Left lobe of liver (tissue), 2 donors: ENCODE measurements around the gene WSCD1. TPM values are rescaled to one million over a fixed set of nuclear protein-coding genes. Genes with fewer than 3 reads are reported as not detected.

Experiments
- ATAC-seq: fragments of 200-7000 bp; cut with Tn5 transposase; one replicate; pipeline ENCODE4 v1.9.1; 2020; ENCODE audit warnings: mild to moderate bottlenecking, moderate library complexity
- DNase-seq: peaks from one replicate; pipeline ENCODE4 v3.0.0-alpha.2; 2020; ENCODE audit warnings: low spot score
- total RNA-seq: library from RNA; stranded (reverse); gene quantifications from one replicate; pipeline ENCODE4 v1.2.1, GENCODE V29; 2021
- donor health status: DM: no; HTN: no; CAD: no; lungs with moderate emphysema.
- donor health status: DM: no; HTN: yes; CAD: no.

WSCD1 gene
- total RNA-seq, 1 donor from 2014 or later = 2.9 TPM

GRCh38 chr17:6104956-6105648, 34.9 kb downstream of the WSCD1 start:
- DNase-seq = peak; percentile 39
- ATAC-seq = no peak

GRCh38 chr17:6105649-6106007, 35.4 kb downstream of the WSCD1 start:
- ATAC-seq = no peak
- DNase-seq = no peak

DNA sequence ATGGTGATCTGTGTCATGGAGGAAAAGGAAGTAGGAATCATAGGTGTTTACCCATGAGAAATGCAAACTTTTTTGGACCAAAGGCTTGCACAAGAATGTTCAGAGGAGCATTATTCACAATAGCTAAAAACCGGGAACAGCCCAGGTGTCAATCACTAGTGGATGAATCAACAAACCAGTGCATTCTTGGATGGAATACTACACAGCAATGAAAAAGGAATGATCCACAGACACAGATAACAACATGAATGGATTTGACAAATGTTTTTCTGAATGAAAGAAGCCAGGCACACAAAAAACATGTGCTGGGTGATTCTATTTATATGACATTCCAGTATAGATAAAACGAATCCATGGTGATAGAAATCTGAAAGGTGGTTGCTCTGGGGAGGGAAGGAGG, 36.0 kb downstream of the WSCD1 start:
- DNase-seq (no peak), ATAC-seq (no peak)

- ATAC-seq = no peak
These were observed 37.6 kb downstream of the WSCD1 start for GRCh38 chr17:6107791-6108190.

DNA sequence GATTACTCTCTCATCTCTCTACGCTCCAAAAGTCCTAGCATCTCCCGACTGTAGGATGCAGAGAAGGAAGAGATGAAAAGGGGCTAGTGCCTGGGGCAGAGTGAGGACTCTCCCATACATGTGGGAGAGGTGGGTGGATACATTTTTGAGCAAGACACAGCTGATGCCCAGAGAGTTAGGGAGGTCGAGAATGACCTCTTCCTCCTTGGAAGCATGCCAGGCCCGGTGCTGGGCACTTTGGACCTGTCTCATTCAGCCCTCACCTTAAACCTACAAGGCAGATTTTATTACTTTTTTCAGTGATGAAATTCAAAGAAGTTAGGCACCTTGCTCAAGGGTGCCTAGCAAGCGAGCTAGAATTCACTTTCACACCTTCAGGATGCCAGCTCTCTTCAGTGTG, 38.2 kb downstream of the WSCD1 start:
- ATAC-seq (no peak), DNase-seq (peak; percentile 23)

More at GRCh38 chr17:6107791-6108190, 37.6 kb downstream of the WSCD1 start:
- peak; percentile 18 for DNase-seq

DNA sequence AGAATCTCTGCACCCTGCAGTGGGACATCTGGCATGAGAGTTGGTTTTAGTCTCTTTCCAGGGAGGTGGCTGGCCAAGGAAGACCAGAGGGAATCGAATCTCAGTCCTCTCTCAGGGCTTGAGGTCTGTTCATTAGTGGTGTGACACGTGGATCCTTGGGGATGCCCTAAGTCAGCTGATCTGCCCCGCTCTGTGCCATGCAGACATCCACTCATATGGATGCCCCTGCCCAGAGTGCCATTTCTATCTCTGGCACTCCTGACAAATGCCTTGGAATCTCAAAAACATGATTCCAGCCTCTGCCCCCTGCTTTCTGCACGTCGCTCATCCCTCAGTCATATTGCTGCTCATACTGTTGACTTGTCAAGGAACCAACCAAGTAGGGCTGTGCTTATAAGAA, 38.8 kb downstream of the WSCD1 start:
- DNase-seq (peak; percentile 19), ATAC-seq (no peak)

DNA sequence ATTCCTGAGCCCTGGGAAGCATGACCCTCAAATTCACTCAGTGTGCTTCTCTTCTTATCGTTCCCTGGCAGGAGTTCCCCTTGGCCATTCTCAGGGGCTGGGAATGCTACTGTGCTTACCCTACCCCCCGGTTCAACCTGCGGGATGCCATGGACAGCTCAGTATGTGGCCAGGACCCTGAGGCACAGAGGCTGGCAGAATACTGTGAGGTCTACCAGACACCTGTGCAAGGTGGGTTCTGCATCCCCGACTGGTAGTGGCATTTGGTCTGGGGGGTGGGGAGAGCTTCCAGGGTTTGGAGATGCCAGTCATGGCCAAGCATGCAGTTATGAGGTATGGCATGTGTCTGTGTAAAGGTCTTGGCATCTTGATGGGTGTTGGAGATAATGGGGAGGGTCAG, 39.4 kb downstream of the WSCD1 start:
- no peak for ATAC-seq
- DNase-seq = peak; percentile 27

DNA sequence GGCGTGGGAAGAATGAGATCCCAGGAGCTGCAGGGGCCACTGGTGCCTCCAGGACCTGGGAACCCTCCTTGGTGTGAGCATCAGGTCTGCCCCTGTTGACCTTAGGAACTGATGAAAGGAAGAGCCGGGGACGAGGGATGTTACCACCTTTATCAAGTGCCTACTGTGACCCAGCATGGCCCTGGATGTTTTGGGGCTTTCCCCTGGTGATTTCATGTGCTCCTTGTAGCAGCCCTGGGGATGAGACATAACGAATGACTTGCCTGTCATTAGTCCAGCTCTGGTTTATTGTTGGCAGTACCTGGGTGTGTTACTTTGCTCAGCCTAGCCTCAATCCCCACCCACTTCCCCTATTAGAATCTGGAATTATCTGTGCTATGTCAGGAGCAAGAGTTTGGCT, 39.9 kb downstream of the WSCD1 start:
- ATAC-seq (no peak), DNase-seq (peak; percentile 32)

- peak; percentile 19 for DNase-seq
- no peak for ATAC-seq
These were observed 40.4 kb downstream of the WSCD1 start for GRCh38 chr17:6110592-6110991.

- peak; percentile 40 for DNase-seq
- ATAC-seq = no peak
These were observed 50.2 kb downstream of the WSCD1 start for GRCh38 chr17:6120351-6120750.

DNA sequence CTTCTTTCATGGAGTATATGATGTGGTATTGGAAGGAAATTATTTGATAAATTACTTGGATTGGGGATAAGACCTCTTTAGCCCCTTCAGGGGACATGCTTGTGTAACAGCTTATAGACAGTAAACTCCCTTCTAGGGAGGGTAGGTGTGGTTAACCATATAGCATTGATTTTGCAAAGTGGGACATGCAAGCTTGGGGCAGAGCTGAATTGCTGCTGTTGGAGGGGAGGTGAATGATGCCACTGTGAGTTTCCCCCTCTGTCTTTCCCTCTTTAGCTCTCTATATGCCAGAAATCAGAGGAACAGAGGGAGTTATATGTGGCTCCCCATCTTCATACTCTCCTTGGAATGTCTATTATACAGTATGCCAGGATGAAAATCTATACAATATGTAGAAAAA, 54.7 kb downstream of the WSCD1 start:
- no peak for DNase-seq

DNA sequence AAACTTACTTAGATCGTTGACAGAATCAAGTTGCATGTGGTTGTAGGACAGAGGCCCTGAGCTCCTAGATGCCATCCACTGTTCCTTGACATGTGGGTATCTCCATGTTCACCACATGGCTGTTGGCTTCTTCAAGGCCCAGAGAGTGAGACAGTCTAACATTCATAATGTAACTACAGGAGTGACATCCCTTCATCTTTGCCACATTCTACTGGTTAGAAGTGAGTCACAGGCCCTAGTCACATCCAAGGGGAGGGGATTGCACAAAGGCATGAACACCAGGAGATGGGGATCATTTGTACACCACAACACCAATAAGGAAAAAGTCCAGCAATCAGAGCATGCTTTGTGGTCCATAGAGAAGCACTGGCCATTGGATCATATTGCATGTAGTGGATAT, 56.6 kb downstream of the WSCD1 start:
- no peak for DNase-seq
- no peak for ATAC-seq

More for the DNA sequence above, 54.7 kb downstream of the WSCD1 start:
- no peak for ATAC-seq

DNA sequence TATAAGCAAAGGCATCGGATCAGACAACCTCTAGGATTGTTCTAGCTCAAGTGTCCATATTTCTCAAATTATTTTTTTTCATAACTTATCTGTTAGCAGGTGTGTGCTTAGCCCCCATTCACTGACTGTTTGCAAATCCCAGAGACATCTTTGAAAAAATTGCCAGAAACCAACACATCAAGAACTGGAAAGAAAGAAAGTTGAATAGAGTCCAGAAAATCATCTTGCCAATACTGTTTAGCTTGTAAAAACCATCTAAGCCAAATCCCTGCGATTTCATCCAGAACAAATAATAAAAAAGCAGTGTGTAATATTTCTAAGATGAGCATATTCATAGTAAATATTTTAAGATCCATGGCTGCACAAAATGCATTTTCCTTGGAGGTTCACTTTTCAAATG, 64.5 kb downstream of the WSCD1 start:
- DNase-seq (no peak), ATAC-seq (no peak)

- DNase-seq (no peak), ATAC-seq (no peak)
These were observed 65.1 kb downstream of the WSCD1 start for GRCh38 chr17:6135236-6135635.

DNA sequence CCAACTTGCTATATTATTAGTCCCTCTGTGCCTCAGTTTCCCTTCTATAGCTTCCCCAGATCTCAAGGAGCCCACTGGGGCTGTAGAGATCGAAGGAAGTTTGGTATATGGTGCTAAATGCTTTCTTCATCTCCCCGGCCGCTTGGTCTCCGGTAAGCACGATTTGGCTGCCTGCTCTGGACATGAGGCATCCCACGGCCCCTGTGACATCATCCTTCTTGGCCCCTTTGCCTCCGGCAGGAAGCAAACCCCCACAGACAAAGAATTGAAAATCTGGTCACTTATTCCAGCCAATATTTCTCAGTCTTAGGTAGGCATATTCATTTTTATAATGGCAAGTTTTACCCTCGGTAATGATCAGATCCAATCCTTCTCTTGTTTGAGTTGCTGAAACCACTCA, 65.8 kb downstream of the WSCD1 start:
- no peak for DNase-seq
- no peak for ATAC-seq

- ATAC-seq = no peak
- DNase-seq = no peak
These were observed 67.7 kb downstream of the WSCD1 start for GRCh38 chr17:6137716-6138502.

DNA sequence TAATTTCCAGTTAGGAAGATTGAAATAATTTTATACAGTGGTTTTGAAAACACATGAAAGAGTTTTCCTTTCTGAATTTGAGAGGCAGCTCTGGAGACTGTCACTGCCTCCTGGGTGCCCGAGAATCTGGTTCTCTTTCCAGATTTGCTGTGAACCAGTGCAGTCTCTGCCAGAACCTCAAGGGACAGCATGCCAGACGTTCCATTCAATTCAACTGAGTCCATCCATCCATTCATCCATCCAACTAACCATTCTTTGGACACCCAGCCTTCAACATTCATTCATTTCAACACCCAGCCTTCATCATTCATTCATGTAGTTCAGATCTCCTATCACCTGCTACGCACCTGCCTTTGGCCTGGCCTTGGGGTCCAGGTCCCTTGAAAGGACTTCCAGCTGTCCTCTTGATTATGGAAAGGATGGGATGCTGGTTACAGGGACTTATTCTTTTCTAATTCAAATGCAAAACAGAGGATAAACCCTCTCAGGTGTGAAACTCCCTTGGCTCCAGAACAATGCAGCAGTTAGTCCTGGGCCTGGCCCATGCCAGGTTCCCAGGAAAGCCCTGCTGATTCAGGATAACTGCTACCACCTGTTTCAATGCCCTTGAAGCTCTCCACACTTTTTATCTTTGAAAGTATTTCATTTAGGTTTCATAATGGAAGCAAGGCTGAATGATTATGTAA, 68.7 kb downstream of the WSCD1 start:
- no peak for ATAC-seq
- DNase-seq = no peak

DNA sequence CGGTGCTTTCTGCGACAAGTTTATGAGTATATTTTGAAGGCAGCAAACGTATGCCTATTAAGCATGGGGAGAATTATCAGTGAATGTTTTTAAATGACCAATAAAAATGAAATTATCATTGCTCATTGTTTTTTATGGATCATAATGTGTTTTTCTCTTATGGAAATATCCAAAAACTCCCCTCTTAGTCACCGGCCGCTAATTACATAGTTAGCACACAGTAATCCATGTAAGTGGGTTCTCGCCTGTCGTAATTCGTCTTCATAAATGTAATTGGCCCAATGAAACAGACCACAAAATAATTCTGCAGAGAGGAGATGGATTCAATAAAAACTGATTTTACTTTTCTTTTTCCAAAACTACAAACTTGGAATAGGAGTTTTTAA, 69.3 kb downstream of the WSCD1 start:
- no peak for ATAC-seq
- no peak for DNase-seq

GRCh38 chr17:6140188-6140587, 70.0 kb downstream of the WSCD1 start:
- DNase-seq = no peak
- no peak for ATAC-seq

- DNase-seq (no peak), ATAC-seq (no peak)
These were observed 70.7 kb downstream of the WSCD1 start for GRCh38 chr17:6140728-6141330.

DNA sequence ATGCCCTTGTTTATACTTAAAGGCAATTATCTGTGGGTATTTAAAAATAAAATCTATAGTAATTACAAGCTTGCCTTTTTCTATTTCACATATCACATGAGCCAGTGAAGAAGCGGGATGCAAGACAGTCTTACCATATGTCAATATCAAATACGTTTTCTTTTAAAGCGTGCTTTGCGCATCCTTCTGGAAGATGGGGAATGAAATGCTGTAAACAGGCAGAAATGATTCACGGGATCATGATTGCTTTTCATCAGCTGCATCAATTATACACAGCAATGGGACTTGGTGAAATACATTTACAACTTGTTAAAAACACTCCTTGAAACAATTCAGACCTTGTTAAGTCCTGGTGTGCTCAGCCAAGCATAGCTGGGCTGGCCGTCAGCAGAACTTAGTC, 72.5 kb downstream of the WSCD1 start:
- ATAC-seq (no peak), DNase-seq (no peak)

DNA sequence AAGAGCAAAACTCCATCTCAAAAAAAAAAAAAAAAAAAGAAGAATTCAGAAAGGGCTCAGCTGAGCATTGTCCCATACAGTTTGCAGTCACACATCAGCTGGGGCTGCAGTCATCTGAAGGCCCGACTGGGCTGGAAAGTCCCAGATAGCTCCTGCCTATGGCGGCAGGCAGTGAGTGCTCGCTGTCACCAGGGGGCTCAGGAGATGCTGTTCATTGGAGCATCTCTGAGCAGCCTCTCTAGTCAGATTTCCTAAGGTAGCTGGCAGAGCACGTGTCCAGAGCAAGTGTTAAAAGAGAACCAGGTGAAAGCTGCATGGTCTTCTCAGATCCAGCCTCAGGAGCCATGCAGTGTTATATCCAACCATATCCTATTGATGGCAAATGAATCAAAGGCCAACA, 75.8 kb downstream of the WSCD1 start:
- no peak for DNase-seq
- ATAC-seq = no peak
